Measurements from ENCODE around the gene CCDC57. TPM values are rescaled to one million over a fixed set of nuclear protein-coding genes. Genes with fewer than 3 reads are reported as not detected.

CCDC57 gene
- polyA plus RNA-seq, 3 donors = 17.1 to 43.8 (median 20.1) TPM

DNA sequence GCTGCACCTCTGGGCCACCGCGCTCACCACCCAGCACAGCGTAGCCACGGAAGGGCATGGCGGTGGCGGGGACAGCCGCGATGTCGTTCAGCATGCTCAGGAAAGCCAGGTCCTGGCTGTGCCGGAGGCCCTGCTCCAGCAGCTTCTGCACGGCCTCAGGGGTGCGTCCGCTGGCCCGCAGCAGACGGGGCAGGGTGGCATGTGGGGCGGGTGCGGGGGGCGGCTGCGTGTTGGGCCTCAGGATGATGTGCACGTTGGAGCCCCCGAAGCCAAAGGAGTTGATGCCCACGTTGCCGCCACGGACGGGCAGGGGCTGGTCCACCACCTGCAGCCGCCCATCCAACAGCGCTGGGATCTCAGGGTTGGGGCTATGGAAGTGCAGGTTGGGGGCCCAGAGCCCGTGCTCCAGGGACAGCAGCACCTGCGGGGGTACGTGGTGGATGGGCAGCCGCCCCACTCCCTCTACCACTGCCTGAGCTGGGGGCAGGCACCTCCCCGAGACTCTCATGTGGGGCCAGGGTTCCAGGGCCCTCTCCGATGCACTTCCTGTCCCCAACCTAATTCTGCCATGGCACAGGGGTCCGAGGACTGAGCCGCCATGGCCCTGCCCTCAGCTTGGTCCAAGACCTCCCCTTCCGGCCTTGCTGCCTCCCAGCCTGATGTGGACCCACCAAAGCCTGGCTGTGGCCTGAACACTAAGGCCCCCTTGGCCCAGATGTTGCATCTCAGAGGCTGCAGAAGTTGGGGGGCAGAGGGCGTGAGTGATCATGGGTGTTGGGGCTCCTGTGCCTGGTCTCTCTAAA is 121.2 kb downstream of the CCDC57 start:
- no peak overlapping the region for H2AFZ ChIP-seq (ENCODE audit: insufficient read depth, low read depth, low read length, poor library complexity, severe bottlenecking)
- no peak overlapping the region for H3K4me3 ChIP-seq (replicated peaks in 1 of 3; ENCODE audit: low read depth in 2 of 3, low read length in 3 of 3)
- H3K4me2 ChIP-seq (replicated peaks; ENCODE audit: extremely low read depth, low read length, poor library complexity, severe bottlenecking) = no peak overlapping the region
- TF ChIP-seq, protein P1, sequence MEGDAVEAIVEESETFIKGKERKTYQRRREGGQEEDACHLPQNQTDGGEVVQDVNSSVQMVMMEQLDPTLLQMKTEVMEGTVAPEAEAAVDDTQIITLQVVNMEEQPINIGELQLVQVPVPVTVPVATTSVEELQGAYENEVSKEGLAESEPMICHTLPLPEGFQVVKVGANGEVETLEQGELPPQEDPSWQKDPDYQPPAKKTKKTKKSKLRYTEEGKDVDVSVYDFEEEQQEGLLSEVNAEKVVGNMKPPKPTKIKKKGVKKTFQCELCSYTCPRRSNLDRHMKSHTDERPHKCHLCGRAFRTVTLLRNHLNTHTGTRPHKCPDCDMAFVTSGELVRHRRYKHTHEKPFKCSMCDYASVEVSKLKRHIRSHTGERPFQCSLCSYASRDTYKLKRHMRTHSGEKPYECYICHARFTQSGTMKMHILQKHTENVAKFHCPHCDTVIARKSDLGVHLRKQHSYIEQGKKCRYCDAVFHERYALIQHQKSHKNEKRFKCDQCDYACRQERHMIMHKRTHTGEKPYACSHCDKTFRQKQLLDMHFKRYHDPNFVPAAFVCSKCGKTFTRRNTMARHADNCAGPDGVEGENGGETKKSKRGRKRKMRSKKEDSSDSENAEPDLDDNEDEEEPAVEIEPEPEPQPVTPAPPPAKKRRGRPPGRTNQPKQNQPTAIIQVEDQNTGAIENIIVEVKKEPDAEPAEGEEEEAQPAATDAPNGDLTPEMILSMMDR (IDR thresholded peaks at IDR 0.05) = no peak
- Mint-ChIP-seq H3K27ac (no peak overlapping the region), H3K4me1 (no peaks in the 10 kb centered on the region), H3K9me3 (no peaks in the 10 kb centered on the region), H3K36me3 (peaks cover 18 to 53% of the 10 kb centered on the region in 2 donors), H3K4me3 (no peak overlapping the region), H3K27me3 (ENCODE audit: low read depth in 3 of 3) (peaks cover 0 to 2% (median 0%) of the 10 kb centered on the region in 3 donors)
- no peaks in the 10 kb centered on the region for H4K20me1 ChIP-seq (ENCODE audit: insufficient read depth, low read length)
- no peak for DNase-seq
- intact Hi-C loops (cut with micrococcal nuclease) = loop anchor here in 1 of 2 donors (10.0 kb wide), 1 partner anchor 57 kb away; the partner anchor contains the start of genes DCXR and RAC3
- H3K27ac ChIP-seq (ENCODE audit: low read depth in 1 of 2, low read length in 2 of 2) = no peak overlapping the region
- H3K9me3 ChIP-seq (replicated peaks in 1 of 2; ENCODE audit: control insufficient read depth in 1 of 2, insufficient read depth in 1 of 2, low read length in 2 of 2) = no peaks in the 10 kb centered on the region
- H3K9ac ChIP-seq (ENCODE audit: insufficient read depth, low read length, poor library complexity, severe bottlenecking) = no peak overlapping the region
- no peaks in the 10 kb centered on the region for H3K27me3 ChIP-seq (ENCODE audit: control insufficient read depth in 2 of 2, insufficient read depth in 2 of 2, low read length in 2 of 2)
- peaks cover 1 to 4% of the 10 kb centered on the region in 2 donors for H3K4me1 ChIP-seq (ENCODE audit: control insufficient read depth in 1 of 2, insufficient read depth in 2 of 2, low read length in 2 of 2)
- peaks cover 6% of the 10 kb centered on the region for H3K79me2 ChIP-seq (ENCODE audit: insufficient read depth, low read length)
- WGBS (ENCODE audit: insufficient coverage) = over 99% methylated on average over 34 of the region's 37 CpGs
- peaks cover 74 to 75% of the 10 kb centered on the region in 2 donors for H3K36me3 ChIP-seq (replicated peaks in 1 of 2; ENCODE audit: control insufficient read depth in 1 of 2, insufficient read depth in 2 of 2, low read length in 2 of 2)

DNA sequence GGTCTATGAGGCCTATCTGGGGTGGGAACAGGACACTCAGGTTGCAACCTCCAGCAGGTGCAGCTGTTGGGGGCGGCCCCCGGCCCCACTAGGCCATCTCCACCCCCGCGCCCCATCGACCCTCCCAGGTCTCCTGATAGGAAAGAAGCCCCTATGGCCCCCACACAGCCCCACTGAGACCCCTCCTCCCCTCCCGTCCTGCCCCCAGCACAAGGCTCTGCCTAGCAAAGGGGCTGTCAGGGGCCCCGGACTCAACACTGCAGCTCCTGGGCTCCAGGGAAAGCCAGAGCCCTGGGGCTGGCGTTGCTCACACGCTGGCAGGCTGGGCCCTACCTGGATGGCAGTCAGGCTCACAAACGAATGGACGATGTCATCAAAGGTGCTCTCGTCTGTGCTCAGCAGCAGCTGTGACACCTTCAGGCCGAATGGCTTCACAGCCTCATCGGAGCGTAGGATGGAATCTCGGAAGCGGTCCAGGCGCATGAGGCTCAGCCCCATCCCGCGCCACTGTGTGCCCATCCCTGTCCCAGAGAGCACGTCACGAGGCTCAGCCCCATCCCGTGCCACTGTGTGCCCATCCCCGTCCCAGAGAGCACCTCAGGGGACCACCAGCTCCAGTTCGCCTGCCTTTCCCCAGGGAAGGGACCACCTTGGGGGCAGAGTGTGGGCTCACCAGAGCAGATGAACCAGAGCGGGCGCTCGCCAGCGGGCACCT is 121.9 kb downstream of the CCDC57 start:
- Mint-ChIP-seq H3K4me1 (no peaks in the 10 kb centered on the region), H3K4me3 (no peak overlapping the region), H3K27me3 (ENCODE audit: low read depth in 3 of 3) (peaks cover 0 to 2% (median 0%) of the 10 kb centered on the region in 3 donors), H3K27ac (no peak overlapping the region), H3K36me3 (peaks cover 16 to 58% of the 10 kb centered on the region in 2 donors), H3K9me3 (no peaks in the 10 kb centered on the region)
- Histone ChIP-seq H2AFZ (ENCODE audit: insufficient read depth, low read depth, low read length, poor library complexity, severe bottlenecking) (no peak overlapping the region), H3K4me3 (replicated peaks in 1 of 3; ENCODE audit: low read depth in 2 of 3, low read length in 3 of 3) (no peak overlapping the region), H3K79me2 (ENCODE audit: insufficient read depth, low read length) (no peaks in the 10 kb centered on the region), H3K4me2 (replicated peaks; ENCODE audit: extremely low read depth, low read length, poor library complexity, severe bottlenecking) (no peak overlapping the region), H3K9me3 (replicated peaks in 1 of 2; ENCODE audit: control insufficient read depth in 1 of 2, insufficient read depth in 1 of 2, low read length in 2 of 2) (no peaks in the 10 kb centered on the region), H3K27me3 (ENCODE audit: control insufficient read depth in 2 of 2, insufficient read depth in 2 of 2, low read length in 2 of 2) (no peaks in the 10 kb centered on the region), H4K20me1 (ENCODE audit: insufficient read depth, low read length) (no peaks in the 10 kb centered on the region), H3K4me1 (ENCODE audit: control insufficient read depth in 1 of 2, insufficient read depth in 2 of 2, low read length in 2 of 2) (no peaks in the 10 kb centered on the region), H3K27ac (ENCODE audit: low read depth in 1 of 2, low read length in 2 of 2) (no peak overlapping the region), H3K36me3 (replicated peaks in 1 of 2; ENCODE audit: control insufficient read depth in 1 of 2, insufficient read depth in 2 of 2, low read length in 2 of 2) (peaks cover 82% of the 10 kb centered on the region in 2 donors), H3K9ac (ENCODE audit: insufficient read depth, low read length, poor library complexity, severe bottlenecking) (no peak overlapping the region)
- TF ChIP-seq, protein P1 (IDR thresholded peaks at IDR 0.05) = no peak
- DNase-seq = no peak
- intact Hi-C loops (cut with micrococcal nuclease) = loop anchor here in 1 of 2 donors (10.0 kb wide), 1 partner anchor 56 kb away; the partner anchor contains the start of genes DCXR and RAC3
- WGBS (ENCODE audit: insufficient coverage) = 99% methylated on average over 25 of the region's 29 CpGs

All from CD14-positive monocyte (primary cell).